ENCODE measurements around the gene PDE8B. TPM values are rescaled to one million over a fixed set of nuclear protein-coding genes. Genes with fewer than 3 reads are reported as not detected.

Gene PDE8B
- polyA plus RNA-seq, 1 donor (not counting 4 experiments of a cell fraction or from before 2014, with no cell fraction given): not detected

GRCh38 chr5:77177576-77177975 is 32.9 kb upstream of the PDE8B start:
- no peaks in the 10 kb centered on the region for H4K20me1 ChIP-seq (ENCODE audit: control insufficient read depth, extremely low read depth, insufficient read depth, low read length)
- TF ChIP-seq, protein P1, sequence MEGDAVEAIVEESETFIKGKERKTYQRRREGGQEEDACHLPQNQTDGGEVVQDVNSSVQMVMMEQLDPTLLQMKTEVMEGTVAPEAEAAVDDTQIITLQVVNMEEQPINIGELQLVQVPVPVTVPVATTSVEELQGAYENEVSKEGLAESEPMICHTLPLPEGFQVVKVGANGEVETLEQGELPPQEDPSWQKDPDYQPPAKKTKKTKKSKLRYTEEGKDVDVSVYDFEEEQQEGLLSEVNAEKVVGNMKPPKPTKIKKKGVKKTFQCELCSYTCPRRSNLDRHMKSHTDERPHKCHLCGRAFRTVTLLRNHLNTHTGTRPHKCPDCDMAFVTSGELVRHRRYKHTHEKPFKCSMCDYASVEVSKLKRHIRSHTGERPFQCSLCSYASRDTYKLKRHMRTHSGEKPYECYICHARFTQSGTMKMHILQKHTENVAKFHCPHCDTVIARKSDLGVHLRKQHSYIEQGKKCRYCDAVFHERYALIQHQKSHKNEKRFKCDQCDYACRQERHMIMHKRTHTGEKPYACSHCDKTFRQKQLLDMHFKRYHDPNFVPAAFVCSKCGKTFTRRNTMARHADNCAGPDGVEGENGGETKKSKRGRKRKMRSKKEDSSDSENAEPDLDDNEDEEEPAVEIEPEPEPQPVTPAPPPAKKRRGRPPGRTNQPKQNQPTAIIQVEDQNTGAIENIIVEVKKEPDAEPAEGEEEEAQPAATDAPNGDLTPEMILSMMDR (optimal IDR thresholded peaks at IDR 0.05 in 1 of 3, IDR thresholded peaks at IDR 0.05 in 1 of 3, conservative IDR thresholded peaks at IDR 0.05 in 1 of 3; ENCODE audit: extremely low read depth in 1 of 3, insufficient read depth in 2 of 3, low read length in 3 of 3): no peak
- TF ChIP-seq EZH2 (IDR thresholded peaks at IDR 0.05; ENCODE audit: low read length): no peak
- peaks cover 54% of the 10 kb centered on the region for H3K27me3 ChIP-seq (ENCODE audit: control insufficient read depth, extremely low read depth, insufficient read depth, low read length)
- no peaks in the 10 kb centered on the region for H3K4me1 ChIP-seq (ENCODE audit: control insufficient read depth, extremely low read depth, insufficient read depth, low read length)
- FAIRE-seq (no peak), DNase-seq (ENCODE audit: low read depth, low spot score) (no peak)
- dilution Hi-C loops (cut with MboI; ENCODE audit: extremely low pct_ligation_motif_present, low sequenced_read_pairs): no loop called here
- no peaks in the 10 kb centered on the region for H3K9me1 ChIP-seq (ENCODE audit: control insufficient read depth, extremely low read depth, insufficient read depth, low read length)
- no peak overlapping the region for H3K4me2 ChIP-seq (ENCODE audit: control insufficient read depth, extremely low read depth, insufficient read depth, low read depth, low read length)
- no peak overlapping the region for H3K4me3 ChIP-seq (ENCODE audit: control insufficient read depth in 2 of 3, extremely low read depth in 1 of 3, insufficient read depth in 2 of 3, low read depth in 1 of 3, low read length in 3 of 3)
- no peaks in the 10 kb centered on the region for H3K36me3 ChIP-seq (ENCODE audit: control insufficient read depth in 2 of 2, extremely low read depth in 1 of 2, insufficient read depth in 2 of 2, low read length in 2 of 2)
- H3K27ac ChIP-seq (ENCODE audit: control insufficient read depth, insufficient read depth, low read length): no peak overlapping the region
- no peaks in the 10 kb centered on the region for H3K79me2 ChIP-seq (ENCODE audit: control insufficient read depth, insufficient read depth, low read length)
- no peaks in the 10 kb centered on the region for H3K9me3 ChIP-seq (ENCODE audit: control insufficient read depth, low read depth, low read length)
- H3K9ac ChIP-seq (ENCODE audit: control insufficient read depth, extremely low read depth, insufficient read depth, low read length): no peak overlapping the region
- H2AFZ ChIP-seq (ENCODE audit: control insufficient read depth, low read length): no peak overlapping the region

- Histone ChIP-seq H3K9me3 (ENCODE audit: control insufficient read depth, low read depth, low read length) (no peaks in the 10 kb centered on the region), H2AFZ (ENCODE audit: control insufficient read depth, low read length) (no peak overlapping the region), H3K9ac (ENCODE audit: control insufficient read depth, extremely low read depth, insufficient read depth, low read length) (no peak overlapping the region), H3K27me3 (ENCODE audit: control insufficient read depth, extremely low read depth, insufficient read depth, low read length) (peaks cover 38% of the 10 kb centered on the region), H3K9me1 (ENCODE audit: control insufficient read depth, extremely low read depth, insufficient read depth, low read length) (no peaks in the 10 kb centered on the region), H3K4me1 (ENCODE audit: control insufficient read depth, extremely low read depth, insufficient read depth, low read length) (no peaks in the 10 kb centered on the region), H3K27ac (ENCODE audit: control insufficient read depth, insufficient read depth, low read length) (no peak overlapping the region), H4K20me1 (ENCODE audit: control insufficient read depth, extremely low read depth, insufficient read depth, low read length) (no peaks in the 10 kb centered on the region), H3K4me2 (ENCODE audit: control insufficient read depth, extremely low read depth, insufficient read depth, low read depth, low read length) (peak overlapping the region; percentile 44), H3K4me3 (ENCODE audit: control insufficient read depth in 2 of 3, extremely low read depth in 1 of 3, insufficient read depth in 2 of 3, low read depth in 1 of 3, low read length in 3 of 3) (no peak overlapping the region), H3K79me2 (ENCODE audit: control insufficient read depth, insufficient read depth, low read length) (no peaks in the 10 kb centered on the region), H3K36me3 (ENCODE audit: control insufficient read depth in 2 of 2, extremely low read depth in 1 of 2, insufficient read depth in 2 of 2, low read length in 2 of 2) (no peaks in the 10 kb centered on the region)
- TF ChIP-seq EZH2 (IDR thresholded peaks at IDR 0.05; ENCODE audit: low read length): no peak
- TF ChIP-seq, protein P1 (optimal IDR thresholded peaks at IDR 0.05 in 1 of 3, IDR thresholded peaks at IDR 0.05 in 1 of 3, conservative IDR thresholded peaks at IDR 0.05 in 1 of 3; ENCODE audit: extremely low read depth in 1 of 3, insufficient read depth in 2 of 3, low read length in 3 of 3): no peak
- FAIRE-seq: no peak
- dilution Hi-C loops (cut with MboI; ENCODE audit: extremely low pct_ligation_motif_present, low sequenced_read_pairs): no loop called here
- no peak for DNase-seq (ENCODE audit: low read depth, low spot score)
Observed at GRCh38 chr5:77180167-77181081, 30.1 kb upstream of the PDE8B start.

Data from keratinocyte (primary cell).